HG03064 (cell line): ENCODE results near the gene PIK3CG.
"Not testable (repeated sequence)": the region's sequence is repeated elsewhere in the genome, so short reads cannot be mapped to it uniquely, and the experiment has no call there.

Experiments
- ATAC-seq: cut with Tn5 transposase; IDR thresholded peaks from one replicate; pipeline ENCODE4 v1.9.1; 2021; ENCODE audit warnings: low read depth; ENCODE audit not compliant: unreplicated experiment

The PIK3CG gene

GRCh38 chr7:106883456-106884026, 18.5 kb downstream of the PIK3CG start:
- no peak for ATAC-seq

GRCh38 chr7:106885652-106886051, 20.6 kb downstream of the PIK3CG start:
- no peak for ATAC-seq

- peak; percentile 66 for ATAC-seq
These were observed 22.3 kb downstream of the PIK3CG start for GRCh38 chr7:106887421-106887820.

- no peak for ATAC-seq
These were observed 23.1 kb downstream of the PIK3CG start for GRCh38 chr7:106888204-106888603.

DNA sequence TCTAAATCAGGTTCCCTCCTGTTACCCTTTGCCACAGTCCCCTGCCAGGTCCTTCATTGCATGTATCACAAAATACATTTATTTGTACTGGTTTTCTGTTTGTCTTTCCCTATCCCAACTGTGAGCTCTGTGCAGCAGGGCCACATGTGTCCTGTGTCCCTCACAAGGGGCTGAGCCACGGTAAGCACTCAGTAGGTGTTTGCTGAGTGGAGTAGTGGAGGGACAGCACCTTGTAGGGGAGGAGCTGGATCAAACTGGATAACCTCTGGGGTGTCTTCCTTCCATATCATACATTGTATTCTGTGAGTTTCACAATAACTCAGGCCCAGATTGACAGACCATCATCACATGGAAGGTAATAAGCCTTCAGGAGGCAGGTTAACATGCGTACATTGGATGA, 25.9 kb downstream of the PIK3CG start:
- ATAC-seq = no peak

- ATAC-seq = no peak
These were observed 26.7 kb downstream of the PIK3CG start for GRCh38 chr7:106891548-106892410.

DNA sequence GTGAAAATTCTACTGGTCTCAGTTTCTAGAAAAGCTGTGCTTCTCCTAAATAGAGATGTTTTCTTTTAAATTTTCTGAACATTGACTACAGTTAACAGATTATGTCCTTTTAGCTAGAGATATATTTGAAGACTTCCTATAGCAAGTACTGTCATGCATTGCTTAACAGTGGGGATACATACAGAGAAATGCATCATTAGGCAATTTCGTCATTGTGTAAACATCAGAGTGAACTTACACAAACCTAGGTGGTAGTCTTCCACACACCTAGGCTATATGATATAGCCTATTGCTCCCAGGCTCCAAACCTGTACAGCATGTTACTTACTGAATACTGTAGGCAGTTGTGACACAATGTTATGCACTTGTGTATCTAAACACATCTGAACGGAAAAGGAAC, 28.5 kb downstream of the PIK3CG start:
- ATAC-seq = no peak

GRCh38 chr7:106895246-106895864, 30.3 kb downstream of the PIK3CG start:
- peak; percentile 79 for ATAC-seq

DNA sequence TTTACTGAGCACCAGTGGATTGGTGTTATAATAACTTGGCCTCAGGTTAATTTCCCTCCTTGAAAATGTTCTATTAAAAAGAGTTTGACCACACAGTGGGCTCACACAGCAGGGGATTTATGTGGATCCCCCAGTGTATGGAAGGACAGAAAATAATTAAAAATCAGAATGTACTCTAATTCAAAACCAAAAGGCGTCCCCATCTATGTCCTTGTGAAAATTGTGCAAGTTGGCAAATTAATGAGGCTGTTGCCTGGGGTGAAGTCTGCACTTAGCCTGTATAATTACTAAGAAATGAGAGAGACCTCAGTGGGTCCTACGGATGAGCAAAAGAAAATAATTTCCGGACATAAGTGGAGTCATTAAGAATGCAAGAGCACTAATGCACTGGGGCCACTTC, 31.1 kb downstream of the PIK3CG start:
- ATAC-seq = no peak

GRCh38 chr7:106897553-106897952, 32.5 kb downstream of the PIK3CG start:
- ATAC-seq = not testable (repeated sequence)

GRCh38 chr7:106898967-106899366, 33.9 kb downstream of the PIK3CG start:
- not testable (repeated sequence) for ATAC-seq

- ATAC-seq = no peak
These were observed 36.9 kb downstream of the PIK3CG start for GRCh38 chr7:106901828-106902441.

GRCh38 chr7:106905734-106906133, 40.7 kb downstream of the PIK3CG start:
- ATAC-seq = no peak

- no peak for ATAC-seq
These were observed 46.9 kb downstream of the PIK3CG start for GRCh38 chr7:106911959-106912358.

GRCh38 chr7:106914018-106914607, 49.0 kb downstream of the PIK3CG start:
- ATAC-seq = no peak

DNA sequence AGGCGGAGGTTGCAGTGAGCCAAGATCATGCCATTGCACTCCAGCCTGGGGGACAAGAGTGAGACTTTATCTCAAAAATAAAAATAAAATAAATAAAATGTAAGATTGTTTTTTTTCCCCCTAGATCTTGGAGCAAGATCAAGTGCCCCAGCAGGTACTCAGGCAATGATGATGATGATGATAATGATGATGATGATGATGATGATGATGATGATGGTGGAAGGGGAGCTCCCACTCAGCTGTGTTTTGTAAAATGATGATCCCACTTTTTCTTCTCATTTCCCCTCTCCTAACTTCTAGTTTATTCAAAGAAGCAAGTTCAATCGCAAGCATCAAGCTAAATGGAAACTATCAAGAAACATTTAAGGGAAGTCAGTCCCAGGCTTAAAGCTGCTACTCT, 50.3 kb downstream of the PIK3CG start:
- ATAC-seq = no peak

GRCh38 chr7:106915873-106916272, 50.8 kb downstream of the PIK3CG start:
- peak; percentile 93 for ATAC-seq

- no peak for ATAC-seq
These were observed 51.6 kb downstream of the PIK3CG start for GRCh38 chr7:106916679-106917078.

- ATAC-seq = no peak
These were observed 53.9 kb downstream of the PIK3CG start for GRCh38 chr7:106918991-106919390.

- not testable (repeated sequence) for ATAC-seq
These were observed 59.4 kb downstream of the PIK3CG start for GRCh38 chr7:106924468-106924867.

- no peak for ATAC-seq
These were observed 61.8 kb downstream of the PIK3CG start for GRCh38 chr7:106926892-106927291.
